MM.1S (cell line): ENCODE measurements around the gene NUP98.
A peak's percentile ranks its signal among the peaks of the same experiment; 100 is the strongest.

Source experiments
- DNase-seq: peaks from one replicate; pipeline ENCODE4 v3.0.0-alpha.2; 2015
- H2AFZ ChIP-seq: fragments of 300-600 bp; sonication (generic); 2 replicates; pipeline ENCODE4 v1.6.0; 2016; ENCODE audit warnings: antibody characterized with exemption, low read length
- H3F3A ChIP-seq: fragments of 300-600 bp; sonication (generic); 2 replicates; pipeline ENCODE4 v1.6.1; 2016; ENCODE audit warnings: mild to moderate bottlenecking, antibody characterized with exemption, low read length, moderate library complexity, mixed read lengths; ENCODE audit not compliant: insufficient read depth
- H3K27ac ChIP-seq: fragments of 300-600 bp; sonication (generic); 2 replicates; pipeline ENCODE4 v1.5.1; 2016; ENCODE audit warnings: mild to moderate bottlenecking, low read length
- H3K27me3 ChIP-seq: fragments of 300-600 bp; sonication (generic); replicated peaks from 2 replicates; pipeline ENCODE4 v1.6.0; 2016; ENCODE audit warnings: low read length; ENCODE audit not compliant: insufficient read depth
- H3K36me3 ChIP-seq: fragments of 300-600 bp; sonication (generic); replicated peaks from 2 replicates; pipeline ENCODE4 v1.6.1; 2016; ENCODE audit warnings: mild to moderate bottlenecking, low read length, mixed read lengths; ENCODE audit not compliant: insufficient read depth
- H3K4me1 ChIP-seq: fragments of 300-600 bp; sonication (generic); 2 replicates; pipeline ENCODE4 v1.6.1; 2016; ENCODE audit warnings: low read length, mixed read lengths
- H3K4me2 ChIP-seq: fragments of 300-600 bp; sonication (generic); 2 replicates; pipeline ENCODE4 v1.6.0; 2016; ENCODE audit warnings: low read depth, low read length
- H3K4me3 ChIP-seq: fragments of 300-600 bp; sonication (generic); 2 replicates; pipeline ENCODE4 v1.5.1; 2016; ENCODE audit warnings: low read length, mixed read lengths
- H3K79me2 ChIP-seq: fragments of 300-600 bp; sonication (generic); 2 replicates; pipeline ENCODE4 v1.6.1; 2016; ENCODE audit warnings: mixed run types, low read length, mixed read lengths
- H3K9ac ChIP-seq: fragments of 300-600 bp; sonication (generic); 2 replicates; pipeline ENCODE4 v1.6.1; 2016; ENCODE audit warnings: low read length, mixed read lengths
- H3K9me2 ChIP-seq: fragments of 300-600 bp; sonication (generic); replicated peaks from 2 replicates; pipeline ENCODE4 v1.6.1; 2016; ENCODE audit warnings: mild to moderate bottlenecking, low read length, mixed read lengths; ENCODE audit not compliant: insufficient read depth
- H3K9me3 ChIP-seq: fragments of 300-600 bp; sonication (generic); replicated peaks from 2 replicates; pipeline ENCODE4 v1.6.1; 2016; ENCODE audit warnings: mild to moderate bottlenecking, low read length, mixed read lengths; ENCODE audit not compliant: insufficient read depth
- H4K20me1 ChIP-seq: fragments of 300-600 bp; sonication (generic); 2 replicates; pipeline ENCODE4 v1.6.1; 2016; ENCODE audit warnings: mild to moderate bottlenecking, low read length, moderate library complexity, mixed read lengths; ENCODE audit not compliant: insufficient read depth
- CTCF ChIP-seq: fragments of 300-600 bp; sonication (generic); IDR thresholded peaks from 2 replicates; pipeline ENCODE4 v1.5.1; 2016; ENCODE audit warnings: antibody characterized with exemption, low read length, mixed read lengths
- EZH2 ChIP-seq: fragments of 300-600 bp; sonication (generic); optimal IDR thresholded peaks from 2 replicates; pipeline ENCODE3; 2017; ENCODE audit warnings: low read depth, mild to moderate bottlenecking, antibody characterized with exemption, low read length, mixed read lengths
- EZH2phosphoT487 ChIP-seq: fragments of 300-600 bp; sonication (generic); IDR thresholded peaks from 2 replicates; pipeline ENCODE4 v1.6.1; 2018; ENCODE audit warnings: antibody characterized with exemption, low read length

Gene NUP98

GRCh38 chr11:3797329-3798090 is at the start of gene NUP98:
Gene NUP98 (minus strand): TSS chr11:3797554. CDS start chr11:3782117, 15,437 bp downstream.
- TF ChIP-seq EZH2 (no peak), EZH2phosphoT487 (no peak), CTCF (no peak)
- H3K4me1 ChIP-seq: peaks cover 6% of the 10 kb centered on the region; the same call in 1 of the 2 replicates
- peaks cover 8% of the 10 kb centered on the region; the same call in 1 of the 2 replicates for H3F3A ChIP-seq
- peak within 1 kb of the TSS; percentile 98 for H3K4me2 ChIP-seq
- H3K27ac ChIP-seq: peak within 1 kb of the TSS; percentile 73
- H3K9ac ChIP-seq: peak within 1 kb of the TSS; percentile 96
- no peaks in the 10 kb centered on the region for H3K27me3 ChIP-seq
- no peaks in the 10 kb centered on the region for H3K9me2 ChIP-seq
- peak within 1 kb of the TSS; percentile 85 for H2AFZ ChIP-seq
- peaks cover 52% of the 10 kb centered on the region for H3K79me2 ChIP-seq
- no peaks in the 10 kb centered on the region for H3K9me3 ChIP-seq
- no peaks in the 10 kb centered on the region for H4K20me1 ChIP-seq
- peak within 1 kb of the TSS; percentile 98 for H3K4me3 ChIP-seq
- DNase-seq: peak; percentile 99
- no peaks in the 10 kb centered on the region for H3K36me3 ChIP-seq

- Histone ChIP-seq H3K27me3 (no peaks in the 10 kb centered on the region), H3K9ac (no peak overlapping the region), H3K4me2 (no peak overlapping the region), H3K9me2 (no peaks in the 10 kb centered on the region), H3K79me2 (peaks cover under 1% of the 10 kb centered on the region), H3K4me3 (no peak overlapping the region), H3K9me3 (no peaks in the 10 kb centered on the region), H3K27ac (no peak overlapping the region), H3K4me1 (peaks cover 7% of the 10 kb centered on the region; the same call in 1 of the 2 replicates), H3F3A (peaks cover 7% of the 10 kb centered on the region), H2AFZ (no peak overlapping the region), H4K20me1 (no peaks in the 10 kb centered on the region), H3K36me3 (no peaks in the 10 kb centered on the region)
- TF ChIP-seq EZH2phosphoT487 (no peak), CTCF (no peak), EZH2 (no peak)
- no peak for DNase-seq
Measured at GRCh38 chr11:3845670-3846069, 48.3 kb upstream of the NUP98 start.

GRCh38 chr11:3845246-3845645 is 47.9 kb upstream of the NUP98 start:
- no peaks in the 10 kb centered on the region for H4K20me1 ChIP-seq
- no peak for DNase-seq
- TF ChIP-seq EZH2 (no peak), EZH2phosphoT487 (no peak), CTCF (no peak)

More at GRCh38 chr11:3845246-3845645, 47.9 kb upstream of the NUP98 start:
- Histone ChIP-seq H3K9ac (no peak overlapping the region), H3K4me1 (peaks cover 7% of the 10 kb centered on the region; the same call in 1 of the 2 replicates), H3K4me3 (no peak overlapping the region), H3K9me2 (no peaks in the 10 kb centered on the region), H3K79me2 (peaks cover 5% of the 10 kb centered on the region), H3F3A (peaks cover 7% of the 10 kb centered on the region), H3K9me3 (no peaks in the 10 kb centered on the region), H2AFZ (no peak overlapping the region), H3K36me3 (no peaks in the 10 kb centered on the region), H3K27ac (no peak overlapping the region), H3K27me3 (no peaks in the 10 kb centered on the region), H3K4me2 (no peak overlapping the region)
